Thyroid gland (tissue), 4 donors: ENCODE data around the gene AZGP1.
"Not testable (repeated sequence)": the region's sequence is repeated elsewhere in the genome, so short reads cannot be mapped to it uniquely, and the experiment has no call there.

Source experiments
- POLR2A ChIP-seq, 2 donors: fragments of 450-650 bp; IDR thresholded peaks; one replicate each; pipeline ENCODE4 v1.6.1; 2017; ENCODE audit warnings: antibody characterized with exemption in 2 of 2, mild to moderate bottlenecking in 2 of 2, moderate library complexity in 1 of 2
- TF ChIP-seq, protein P1 (sequence below), 6 experiments: fragments of 200-600 bp in 3 of 6; fragments of 450-650 bp in 3 of 6; sonication (generic) in 3 of 6; IDR thresholded peaks; one replicate each; pipeline ENCODE4 v1.5.1; 2016 to 2019; ENCODE audit warnings: antibody characterized with exemption in 6 of 6, mild to moderate bottlenecking in 2 of 6, inconsistent platforms in 1 of 6, moderate library complexity in 1 of 6

- TF ChIP-seq, protein P1, sequence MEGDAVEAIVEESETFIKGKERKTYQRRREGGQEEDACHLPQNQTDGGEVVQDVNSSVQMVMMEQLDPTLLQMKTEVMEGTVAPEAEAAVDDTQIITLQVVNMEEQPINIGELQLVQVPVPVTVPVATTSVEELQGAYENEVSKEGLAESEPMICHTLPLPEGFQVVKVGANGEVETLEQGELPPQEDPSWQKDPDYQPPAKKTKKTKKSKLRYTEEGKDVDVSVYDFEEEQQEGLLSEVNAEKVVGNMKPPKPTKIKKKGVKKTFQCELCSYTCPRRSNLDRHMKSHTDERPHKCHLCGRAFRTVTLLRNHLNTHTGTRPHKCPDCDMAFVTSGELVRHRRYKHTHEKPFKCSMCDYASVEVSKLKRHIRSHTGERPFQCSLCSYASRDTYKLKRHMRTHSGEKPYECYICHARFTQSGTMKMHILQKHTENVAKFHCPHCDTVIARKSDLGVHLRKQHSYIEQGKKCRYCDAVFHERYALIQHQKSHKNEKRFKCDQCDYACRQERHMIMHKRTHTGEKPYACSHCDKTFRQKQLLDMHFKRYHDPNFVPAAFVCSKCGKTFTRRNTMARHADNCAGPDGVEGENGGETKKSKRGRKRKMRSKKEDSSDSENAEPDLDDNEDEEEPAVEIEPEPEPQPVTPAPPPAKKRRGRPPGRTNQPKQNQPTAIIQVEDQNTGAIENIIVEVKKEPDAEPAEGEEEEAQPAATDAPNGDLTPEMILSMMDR (IDR thresholded peaks at IDR 0.05), result not testable (repeated sequence)
- TF ChIP-seq POLR2A (IDR thresholded peaks at IDR 0.05), result not testable (repeated sequence)
These were observed 21.2 kb downstream of the AZGP1 start for GRCh38 chr7:99954643-99955042.
